ENCODE results near the gene ARID1A.

GRCh38 chr1:26768755-26769154 lies 72.9 kb downstream of the ARID1A start:
- TF ChIP-seq KDM1A (IDR thresholded peaks at IDR 0.05) (no peak), SRF (CRISPR knock-in tag; IDR thresholded peaks at IDR 0.05) (no peak), BMI1 (IDR thresholded peaks at IDR 0.05; ENCODE audit: low read length) (no peak), ELF1 (tag; IDR thresholded peaks at IDR 0.05) (no peak), ZBTB49 (CRISPR knock-in tag; IDR thresholded peaks at IDR 0.05; ENCODE audit: borderline replicate concordance) (no peak), POLR3G (IDR thresholded peaks at IDR 0.05; ENCODE audit: extremely low read depth, insufficient read length, insufficient replicate concordance) (no peak), FOXK2 (conservative IDR thresholded peaks at IDR 0.05 in 1 of 2, IDR thresholded peaks at IDR 0.05 in 1 of 2; ENCODE audit: low read depth in 2 of 2) (no peak), JUND (IDR thresholded peaks at IDR 0.05; ENCODE audit: borderline replicate concordance, low read depth, low read length) (no peak), JUND (tag; IDR thresholded peaks at IDR 0.05; ENCODE audit: borderline replicate concordance, low read depth, low read length) (no peak)
- TF ChIP-seq, protein P1, sequence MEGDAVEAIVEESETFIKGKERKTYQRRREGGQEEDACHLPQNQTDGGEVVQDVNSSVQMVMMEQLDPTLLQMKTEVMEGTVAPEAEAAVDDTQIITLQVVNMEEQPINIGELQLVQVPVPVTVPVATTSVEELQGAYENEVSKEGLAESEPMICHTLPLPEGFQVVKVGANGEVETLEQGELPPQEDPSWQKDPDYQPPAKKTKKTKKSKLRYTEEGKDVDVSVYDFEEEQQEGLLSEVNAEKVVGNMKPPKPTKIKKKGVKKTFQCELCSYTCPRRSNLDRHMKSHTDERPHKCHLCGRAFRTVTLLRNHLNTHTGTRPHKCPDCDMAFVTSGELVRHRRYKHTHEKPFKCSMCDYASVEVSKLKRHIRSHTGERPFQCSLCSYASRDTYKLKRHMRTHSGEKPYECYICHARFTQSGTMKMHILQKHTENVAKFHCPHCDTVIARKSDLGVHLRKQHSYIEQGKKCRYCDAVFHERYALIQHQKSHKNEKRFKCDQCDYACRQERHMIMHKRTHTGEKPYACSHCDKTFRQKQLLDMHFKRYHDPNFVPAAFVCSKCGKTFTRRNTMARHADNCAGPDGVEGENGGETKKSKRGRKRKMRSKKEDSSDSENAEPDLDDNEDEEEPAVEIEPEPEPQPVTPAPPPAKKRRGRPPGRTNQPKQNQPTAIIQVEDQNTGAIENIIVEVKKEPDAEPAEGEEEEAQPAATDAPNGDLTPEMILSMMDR (IDR thresholded peaks at IDR 0.05 in 2 of 3, conservative IDR thresholded peaks at IDR 0.05 in 1 of 3; ENCODE audit: insufficient read depth in 2 of 3, low read depth in 1 of 3, low read length in 3 of 3) = no peak
- TF ChIP-seq, protein P2, sequence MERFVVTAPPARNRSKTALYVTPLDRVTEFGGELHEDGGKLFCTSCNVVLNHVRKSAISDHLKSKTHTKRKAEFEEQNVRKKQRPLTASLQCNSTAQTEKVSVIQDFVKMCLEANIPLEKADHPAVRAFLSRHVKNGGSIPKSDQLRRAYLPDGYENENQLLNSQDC (CRISPR knock-in tag; IDR thresholded peaks at IDR 0.05) = no peak

Measured in K562 (cell line).